ENCODE measurements around the gene ROR2. TPM values are rescaled to one million over a fixed set of nuclear protein-coding genes. Genes with fewer than 3 reads are reported as not detected.
"Not testable (repeated sequence)": the region's sequence is repeated elsewhere in the genome, so short reads cannot be mapped to it uniquely, and the experiment has no call there.

ROR2 gene
- total RNA-seq: 28.2 TPM
- polyA plus RNA-seq: 33.7 TPM

DNA sequence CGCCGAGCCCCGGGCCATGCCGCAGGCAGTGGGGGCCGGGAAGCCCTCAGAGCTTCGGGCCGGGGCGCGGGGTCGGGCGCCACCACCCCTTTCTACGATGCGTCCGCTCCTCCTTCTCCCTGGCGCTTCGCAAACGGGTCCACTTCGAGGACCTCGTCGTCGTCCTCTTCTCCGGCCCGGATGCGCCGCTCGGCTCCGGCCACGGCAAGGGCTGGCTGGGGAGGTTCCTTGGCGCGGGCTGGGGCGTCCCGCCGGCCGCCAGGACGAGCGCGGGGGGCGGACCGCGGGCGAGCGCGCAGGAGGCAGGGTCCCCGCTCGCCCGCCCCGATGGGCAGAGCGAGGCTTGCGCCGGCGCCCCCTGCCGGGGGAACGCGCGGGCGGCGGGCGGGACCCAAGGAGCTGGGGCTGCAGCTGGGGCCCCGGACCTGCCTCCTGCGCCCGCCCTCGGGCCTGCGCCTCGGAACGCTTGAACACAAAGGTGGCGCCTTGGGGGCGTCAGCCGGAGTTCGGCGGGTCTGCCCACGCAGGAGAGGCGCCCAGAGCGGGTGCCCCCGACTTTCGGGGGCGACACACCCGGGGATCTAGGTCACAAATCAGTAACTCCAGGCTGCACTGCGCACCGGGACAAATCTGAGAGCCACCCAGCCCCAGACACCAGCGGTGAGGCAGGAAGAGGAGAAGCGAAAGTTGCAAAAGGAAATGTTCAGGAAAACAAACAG lies at the start of gene ROR2:
ROR2 (minus strand) TSS at position 283 of the 719 bp plus-strand sequence.
- H3K4me3 ChIP-seq (ENCODE audit: low read depth, low read length): peak within 1 kb of the TSS; percentile 69
- no peaks in the 10 kb centered on the region for H3K36me3 ChIP-seq (ENCODE audit: insufficient read depth)
- WGBS: 1% methylated on average over 81 of the region's 81 CpGs
- H3K27ac ChIP-seq (ENCODE audit: low read depth): peak within 1 kb of the TSS; percentile 87
- H3K4me1 ChIP-seq (ENCODE audit: insufficient read depth): peaks cover 2% of the 10 kb centered on the region
- DNase-seq (ENCODE audit: extremely low spot score): no peak

DNA sequence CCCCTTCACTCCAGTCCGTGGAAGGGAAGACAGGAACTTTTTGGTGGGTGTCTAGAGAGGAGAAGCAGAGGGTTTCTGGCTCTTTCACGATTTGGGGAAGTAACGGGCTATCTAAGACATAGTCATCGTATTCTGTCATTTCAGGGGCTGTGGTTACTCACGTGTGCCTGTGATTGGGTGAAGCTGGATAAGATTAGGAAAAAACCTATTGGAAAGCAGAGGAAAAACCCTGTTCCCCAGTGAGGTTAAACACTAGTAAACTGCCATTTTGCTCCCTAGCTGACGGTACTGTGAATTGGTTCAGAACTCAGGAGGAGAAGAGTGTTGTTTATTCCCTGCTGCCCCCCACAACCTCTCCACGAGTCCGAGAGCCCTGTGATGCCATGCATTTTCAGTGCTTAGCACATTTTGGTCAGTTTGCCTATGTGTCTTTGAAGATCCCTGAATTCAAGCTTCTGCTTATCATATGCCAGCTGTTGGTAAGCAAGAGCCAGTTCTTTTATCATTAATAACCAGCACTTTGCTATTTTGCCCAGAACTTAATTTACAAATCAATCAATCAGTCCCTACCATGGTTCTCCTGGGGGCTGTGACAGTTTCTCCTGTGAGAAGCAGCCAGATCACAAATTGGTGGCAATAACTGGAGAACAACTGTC lies 45.1 kb upstream of the ROR2 start:
- H3K4me1 ChIP-seq (ENCODE audit: insufficient read depth): no peaks in the 10 kb centered on the region
- WGBS: 27% methylated on average over 8 of the region's 8 CpGs

DNA sequence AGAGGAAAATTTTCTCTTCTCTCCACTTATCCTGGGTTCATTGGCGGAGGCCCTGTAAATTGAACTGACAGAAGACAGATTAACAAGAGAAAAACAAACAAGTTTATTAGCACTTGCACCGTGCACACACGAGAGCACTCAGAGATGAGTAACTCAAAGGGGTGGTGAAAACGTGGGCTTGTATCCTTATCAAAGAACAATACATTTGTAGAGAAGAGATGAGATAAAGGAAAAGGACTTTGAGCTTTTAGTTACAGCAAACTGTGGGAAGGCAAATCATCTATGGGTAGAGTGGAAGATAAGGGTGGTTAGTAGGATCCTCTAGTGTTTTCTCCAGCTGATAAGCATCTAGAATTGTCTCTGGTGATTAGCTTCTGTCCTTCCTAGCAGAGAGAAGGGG lies 44.4 kb upstream of the ROR2 start:
- DNase-seq (ENCODE audit: extremely low spot score): no peak

More for the DNA sequence above, 45.1 kb upstream of the ROR2 start:
- Histone ChIP-seq H3K4me3 (ENCODE audit: low read depth, low read length) (no peak overlapping the region), H3K36me3 (ENCODE audit: insufficient read depth) (no peaks in the 10 kb centered on the region), H3K27ac (ENCODE audit: low read depth) (no peak overlapping the region)
- DNase-seq (ENCODE audit: extremely low spot score): no peak

DNA sequence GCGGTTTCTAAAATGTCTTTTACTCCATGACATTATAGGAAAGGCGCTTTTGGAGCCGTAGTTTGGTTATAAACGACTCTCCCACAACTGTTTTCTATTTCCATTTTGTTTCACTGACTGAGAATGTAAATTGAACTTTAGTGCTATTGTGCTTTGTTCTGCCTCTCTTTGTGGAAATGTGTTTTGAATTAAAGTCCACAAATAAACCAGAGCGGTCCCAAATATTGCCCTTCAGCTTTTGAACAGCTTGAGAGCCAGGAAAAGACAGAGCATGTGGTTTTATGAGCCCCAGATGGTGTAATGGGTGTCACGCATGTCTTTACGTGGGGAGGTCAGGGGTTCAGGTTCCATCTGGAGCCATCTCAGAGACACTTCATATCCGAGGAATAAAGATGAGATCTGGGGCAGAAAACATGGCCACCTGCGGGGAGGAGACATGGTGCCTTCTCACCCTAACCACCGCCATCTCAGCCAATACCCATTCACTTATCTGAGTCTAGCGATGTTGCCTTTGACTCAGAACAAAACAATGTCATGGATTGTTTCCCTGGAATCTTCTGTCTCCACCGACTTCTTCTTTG lies 42.5 kb upstream of the ROR2 start:
- Histone ChIP-seq H3K4me3 (ENCODE audit: low read depth, low read length) (no peak overlapping the region), H3K27ac (ENCODE audit: low read depth) (no peak overlapping the region), H3K36me3 (ENCODE audit: insufficient read depth) (no peaks in the 10 kb centered on the region), H3K4me1 (ENCODE audit: insufficient read depth) (no peaks in the 10 kb centered on the region)
- WGBS: 56% methylated on average over 12 of the region's 12 CpGs
- no peak for DNase-seq (ENCODE audit: extremely low spot score)

More for the DNA sequence above, 44.4 kb upstream of the ROR2 start:
- H3K4me1 ChIP-seq (ENCODE audit: insufficient read depth): no peaks in the 10 kb centered on the region
- H3K4me3 ChIP-seq (ENCODE audit: low read depth, low read length): no peak overlapping the region
- H3K27ac ChIP-seq (ENCODE audit: low read depth): no peak overlapping the region
- H3K36me3 ChIP-seq (ENCODE audit: insufficient read depth): no peaks in the 10 kb centered on the region
- WGBS: 37% methylated on average over 4 of the region's 4 CpGs

DNA sequence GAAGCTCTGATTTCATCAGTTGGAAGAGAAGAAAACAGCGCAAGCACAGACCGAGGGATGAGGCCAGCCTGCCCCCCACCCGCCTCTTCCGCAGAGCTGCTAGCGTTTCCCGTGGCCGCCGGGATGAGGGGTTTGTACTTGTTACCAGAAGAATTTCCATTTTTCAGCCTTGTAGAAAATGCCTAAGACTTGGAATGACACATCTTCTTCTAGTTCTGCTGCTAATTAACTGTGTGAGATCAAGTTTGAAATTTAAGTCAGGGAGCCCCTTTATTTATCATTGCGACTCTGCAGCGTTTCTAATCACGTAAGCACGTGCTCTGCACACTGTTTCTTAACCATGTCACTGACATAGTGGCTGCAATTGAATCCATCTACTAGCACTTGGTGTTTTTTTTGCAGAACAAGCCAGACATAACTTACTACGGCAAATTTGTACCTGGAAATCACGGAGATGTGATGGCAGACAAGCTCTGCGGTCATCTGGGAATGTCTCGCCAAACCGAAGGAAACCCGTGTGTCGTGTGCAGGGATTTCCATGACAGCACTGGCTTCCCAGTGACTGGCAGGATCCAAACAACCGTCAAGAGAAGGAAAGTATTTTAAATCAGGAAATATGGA lies 41.8 kb upstream of the ROR2 start:
- H3K36me3 ChIP-seq (ENCODE audit: insufficient read depth): no peaks in the 10 kb centered on the region
- no peaks in the 10 kb centered on the region for H3K4me1 ChIP-seq (ENCODE audit: insufficient read depth)
- no peak overlapping the region for H3K27ac ChIP-seq (ENCODE audit: low read depth)
- WGBS: 45% methylated on average over 20 of the region's 20 CpGs
- no peak overlapping the region for H3K4me3 ChIP-seq (ENCODE audit: low read depth, low read length)
- DNase-seq (ENCODE audit: extremely low spot score): no peak

DNA sequence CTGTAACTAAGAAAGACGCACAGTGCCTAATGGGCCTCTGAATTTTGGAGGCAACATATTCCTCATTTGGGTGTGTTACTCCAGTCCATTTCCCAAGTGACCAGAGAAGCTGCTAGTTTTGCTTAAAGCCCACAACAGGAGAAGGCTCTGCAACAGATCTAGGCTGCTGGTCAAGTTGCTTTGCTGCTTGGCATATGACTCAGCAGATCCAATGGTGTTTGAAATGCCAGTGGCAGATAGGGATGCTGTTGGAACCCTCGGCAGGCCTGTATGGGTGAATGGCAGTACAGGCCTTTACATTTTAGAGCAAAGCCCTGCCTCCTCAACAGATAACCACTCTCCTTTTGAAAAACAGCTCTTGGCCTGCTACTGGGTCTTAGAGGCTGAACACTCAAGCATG lies 36.2 kb upstream of the ROR2 start:
- no peak overlapping the region for H3K27ac ChIP-seq (ENCODE audit: low read depth)
- no peaks in the 10 kb centered on the region for H3K4me1 ChIP-seq (ENCODE audit: insufficient read depth)
- no peak overlapping the region for H3K4me3 ChIP-seq (ENCODE audit: low read depth, low read length)
- H3K36me3 ChIP-seq (ENCODE audit: insufficient read depth): no peaks in the 10 kb centered on the region
- no peak for DNase-seq (ENCODE audit: extremely low spot score)
- 87% methylated on average over 2 of the region's 2 CpGs for WGBS

DNA sequence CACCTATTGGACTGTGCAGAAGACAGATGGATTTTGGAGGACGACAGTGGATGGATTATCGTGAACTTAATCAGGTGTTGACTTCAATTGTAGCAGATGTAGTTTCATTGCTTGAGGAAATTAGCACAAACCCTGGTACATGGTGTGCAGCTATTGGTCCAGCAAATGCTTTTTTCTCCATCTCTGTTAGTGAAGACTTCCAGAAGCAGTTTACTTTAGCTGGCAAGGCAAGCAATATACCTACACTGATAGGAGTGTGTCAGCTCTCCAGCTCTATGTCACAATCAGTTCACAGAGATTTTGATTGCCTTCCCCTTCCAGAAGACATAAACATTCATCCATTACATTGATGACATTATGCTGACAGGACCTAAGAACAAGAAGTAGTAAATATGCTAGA lies 35.7 kb upstream of the ROR2 start:
- DNase-seq (ENCODE audit: extremely low spot score): no peak
- Histone ChIP-seq H3K36me3 (ENCODE audit: insufficient read depth) (no peaks in the 10 kb centered on the region), H3K4me3 (ENCODE audit: low read depth, low read length) (no peak overlapping the region), H3K27ac (ENCODE audit: low read depth) (no peak overlapping the region), H3K4me1 (ENCODE audit: insufficient read depth) (no peaks in the 10 kb centered on the region)
- WGBS: 71% methylated on average over 2 of the region's 2 CpGs

DNA sequence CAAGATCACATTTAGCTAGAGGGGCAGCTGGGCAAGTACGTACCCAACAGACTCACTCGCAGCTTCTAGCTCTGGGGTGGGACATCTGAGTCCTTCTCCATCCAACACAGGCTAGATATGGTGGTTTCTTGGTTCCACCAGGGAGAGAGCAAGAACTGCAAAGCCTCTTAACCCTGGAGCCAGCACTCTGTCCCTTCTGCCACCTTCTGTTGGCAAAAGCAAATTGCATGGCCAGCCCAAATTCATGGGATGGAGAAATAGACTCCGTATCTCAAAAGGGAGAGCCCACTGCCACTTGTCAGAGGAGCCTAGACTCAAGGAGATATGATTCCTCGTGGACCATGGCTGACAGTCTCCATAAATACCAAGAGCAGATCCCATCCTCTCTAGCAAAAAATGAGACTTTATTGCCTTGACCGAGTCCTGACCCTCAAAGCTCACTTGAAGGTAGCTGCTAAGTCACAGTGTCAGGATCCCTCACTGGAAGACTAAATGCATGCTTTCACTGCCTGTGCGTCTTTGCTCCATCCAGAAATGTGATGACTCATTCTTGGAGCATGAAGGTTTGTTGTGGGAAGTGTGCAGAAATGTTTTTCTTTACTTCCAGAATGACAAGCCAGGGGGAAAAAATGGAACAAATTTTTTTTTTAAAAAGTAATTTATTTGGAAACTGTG lies 28.8 kb upstream of the ROR2 start:
- DNase-seq (ENCODE audit: extremely low spot score): no peak
- no peak overlapping the region for H3K4me3 ChIP-seq (ENCODE audit: low read depth, low read length)
- WGBS: 49% methylated on average over 6 of the region's 6 CpGs
- H3K36me3 ChIP-seq (ENCODE audit: insufficient read depth): no peaks in the 10 kb centered on the region
- no peak overlapping the region for H3K27ac ChIP-seq (ENCODE audit: low read depth)
- no peaks in the 10 kb centered on the region for H3K4me1 ChIP-seq (ENCODE audit: insufficient read depth)

DNA sequence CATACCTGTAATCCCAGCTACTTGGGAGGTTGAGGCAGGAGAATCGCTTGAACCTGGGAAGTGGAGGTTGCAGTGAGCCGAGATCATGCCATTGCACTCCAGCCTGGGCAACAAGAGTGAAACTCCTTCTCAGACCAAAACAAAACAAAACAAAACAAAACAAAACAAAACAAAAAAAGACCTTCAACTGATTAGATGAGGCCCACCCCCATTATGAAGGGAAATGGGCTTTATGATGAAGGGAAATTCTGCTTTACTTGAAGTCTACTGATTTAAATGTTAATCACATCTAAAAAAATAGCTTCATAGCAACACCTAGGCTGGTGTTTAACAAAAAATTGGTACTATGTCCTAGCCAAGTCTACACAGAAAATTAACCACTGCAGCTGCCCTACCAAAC lies 25.2 kb upstream of the ROR2 start:
- not testable (repeated sequence) for DNase-seq (ENCODE audit: extremely low spot score); H3K36me3 ChIP-seq (ENCODE audit: insufficient read depth); H3K4me3 ChIP-seq (ENCODE audit: low read depth, low read length); H3K27ac ChIP-seq (ENCODE audit: low read depth); H3K4me1 ChIP-seq (ENCODE audit: insufficient read depth)
- 95% methylated on average over 2 of the region's 2 CpGs for WGBS

DNA sequence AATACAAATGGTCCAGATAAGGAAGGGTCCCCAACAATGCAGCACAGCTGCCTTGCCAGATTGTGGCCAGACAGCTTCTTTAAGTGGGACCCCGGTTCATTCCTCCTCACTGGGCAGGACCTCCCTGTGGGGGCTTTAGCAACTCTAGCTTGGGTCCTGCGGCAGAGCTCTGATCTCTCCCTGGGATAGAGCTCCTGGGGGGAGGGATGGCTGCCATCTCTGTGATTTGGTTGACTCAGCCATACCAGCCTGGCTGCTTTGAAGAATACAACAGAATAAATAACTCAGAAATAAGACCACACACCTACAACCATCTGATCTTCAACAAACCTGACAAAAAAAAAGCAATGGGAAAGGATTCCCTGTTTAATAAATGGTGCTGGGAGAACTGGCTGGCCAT lies 22.7 kb upstream of the ROR2 start:
- DNase-seq (ENCODE audit: extremely low spot score): no peak
- 66% methylated on average over 2 of the region's 2 CpGs for WGBS
- H3K27ac ChIP-seq (ENCODE audit: low read depth): no peak overlapping the region
- no peak overlapping the region for H3K4me3 ChIP-seq (ENCODE audit: low read depth, low read length)
- no peaks in the 10 kb centered on the region for H3K4me1 ChIP-seq (ENCODE audit: insufficient read depth)
- H3K36me3 ChIP-seq (ENCODE audit: insufficient read depth): no peaks in the 10 kb centered on the region

DNA sequence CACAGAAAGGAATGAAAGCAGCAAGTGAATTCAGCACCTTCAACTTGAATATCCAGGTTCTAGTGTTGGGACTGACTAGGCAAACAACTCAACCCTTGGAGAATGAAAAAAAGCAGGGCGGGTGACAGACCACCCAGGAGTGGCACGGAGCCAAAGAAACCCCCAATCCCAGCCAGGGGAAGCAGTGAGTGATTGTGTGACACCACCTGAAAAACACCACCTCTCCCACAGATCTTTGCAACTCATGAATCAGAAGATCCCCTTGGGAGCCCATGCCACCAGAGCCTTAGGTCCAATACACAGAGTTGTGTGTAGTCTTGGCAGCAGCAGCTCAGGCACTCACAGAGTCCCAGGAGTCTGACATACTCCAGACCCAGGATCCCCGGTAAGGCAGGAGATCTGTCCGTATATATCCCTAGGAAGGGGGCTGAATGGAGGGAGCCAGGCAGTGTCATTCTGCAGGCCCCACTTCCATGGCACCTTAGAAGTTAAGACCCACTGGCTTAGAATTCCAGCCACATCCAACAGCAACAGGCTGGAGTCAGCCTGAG lies 22.1 kb upstream of the ROR2 start:
- DNase-seq (ENCODE audit: extremely low spot score): no peak
- WGBS: 46% methylated on average over 4 of the region's 4 CpGs
- H3K27ac ChIP-seq (ENCODE audit: low read depth): no peak overlapping the region

DNA sequence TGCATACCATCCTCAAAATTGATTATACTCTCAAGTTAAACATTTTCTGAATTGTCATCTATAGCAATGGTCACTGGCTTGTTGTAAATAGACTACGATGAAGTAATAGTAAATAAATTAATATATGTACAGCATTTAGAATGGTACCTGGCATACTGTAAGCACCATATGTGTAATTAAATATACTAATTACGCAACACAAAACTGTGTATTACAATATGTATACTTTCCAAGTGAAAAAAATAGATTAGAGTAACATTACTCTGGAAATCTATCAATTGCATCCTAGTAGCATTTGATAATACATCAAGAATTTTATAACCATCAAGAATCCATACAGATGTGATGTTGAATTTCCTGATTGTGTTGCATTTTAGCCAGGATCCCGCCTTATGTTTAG lies 17.2 kb upstream of the ROR2 start:
- no peak for DNase-seq (ENCODE audit: extremely low spot score)
- 73% methylated on average over 3 of the region's 3 CpGs for WGBS
- no peaks in the 10 kb centered on the region for H3K36me3 ChIP-seq (ENCODE audit: insufficient read depth)
- no peak overlapping the region for H3K4me3 ChIP-seq (ENCODE audit: low read depth, low read length)
- no peaks in the 10 kb centered on the region for H3K4me1 ChIP-seq (ENCODE audit: insufficient read depth)
- H3K27ac ChIP-seq (ENCODE audit: low read depth): no peak overlapping the region

More for the DNA sequence above, 22.1 kb upstream of the ROR2 start:
- Histone ChIP-seq H3K4me1 (ENCODE audit: insufficient read depth) (no peaks in the 10 kb centered on the region), H3K4me3 (ENCODE audit: low read depth, low read length) (no peak overlapping the region), H3K36me3 (ENCODE audit: insufficient read depth) (no peaks in the 10 kb centered on the region)

DNA sequence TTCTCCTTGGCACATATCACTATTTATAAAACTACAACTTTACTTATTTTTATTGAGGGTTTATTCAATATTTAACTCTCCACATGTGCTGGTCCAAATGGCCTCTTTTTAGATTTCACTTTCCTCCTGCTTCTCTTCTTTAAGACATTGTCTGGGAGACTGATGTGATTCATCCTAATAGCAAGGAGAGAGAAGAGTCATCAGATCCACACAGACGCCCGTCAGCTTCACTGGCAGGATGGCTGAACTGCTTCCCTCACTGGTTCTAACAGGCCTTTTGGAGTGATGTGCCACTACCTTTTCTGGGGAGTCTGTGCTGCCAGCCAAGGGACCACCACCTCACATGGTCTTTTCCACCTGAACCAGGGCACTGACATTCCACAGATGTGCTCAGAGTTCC lies 16.5 kb upstream of the ROR2 start:
- Histone ChIP-seq H3K36me3 (ENCODE audit: insufficient read depth) (no peaks in the 10 kb centered on the region), H3K4me3 (ENCODE audit: low read depth, low read length) (no peak overlapping the region), H3K4me1 (ENCODE audit: insufficient read depth) (no peaks in the 10 kb centered on the region), H3K27ac (ENCODE audit: low read depth) (no peak overlapping the region)
- 79% methylated on average over 2 of the region's 2 CpGs for WGBS
- no peak for DNase-seq (ENCODE audit: extremely low spot score)

Data from urinary bladder (tissue), 4 donors.